ENCODE data around the gene RPL35. TPM values are rescaled to one million over a fixed set of nuclear protein-coding genes. Genes with fewer than 3 reads are reported as not detected.

The RPL35 gene
- total and polyA plus RNA-seq, 7 experiments from 2014 or later, result 1,415 to 2,135 (median 1,872) TPM

GRCh38 chr9:124871156-124871561 is 9.4 kb upstream of the RPL35 start:
- Mint-ChIP-seq H3K4me3 (peak overlapping the region; percentile 59 to 96 (median 93)), H3K36me3 (peaks cover 12 to 33% (median 16%) of the 10 kb centered on the region in 5 donors), H3K27ac (peak overlapping the region in 4 of 9 donors; percentile 48 to 97 (median 94)), H3K4me1 (peaks cover 29 to 58% (median 49%) of the 10 kb centered on the region in 7 donors), H3K27me3 (no peaks in the 10 kb centered on the region), H3K9me3 (peaks cover 0 to 3% (median 0%) of the 10 kb centered on the region in 11 donors)
- Histone ChIP-seq H3K4me3 (ENCODE audit: low read length) (peak overlapping the region; percentile 95), H3K4me1 (ENCODE audit: control insufficient read depth in 2 of 2, insufficient read depth in 2 of 2, low read length in 2 of 2) (peaks cover 29 to 57% of the 10 kb centered on the region in 2 donors), H3K36me3 (ENCODE audit: control insufficient read depth in 2 of 3, insufficient read depth in 3 of 3, low read length in 3 of 3) (peaks cover 14 to 52% (median 26%) of the 10 kb centered on the region in 3 experiments), H3K9me3 (ENCODE audit: control insufficient read depth in 2 of 3, low read length in 3 of 3) (no peaks in the 10 kb centered on the region), H3K27ac (ENCODE audit: low read depth, low read length) (peak overlapping the region; percentile 12), H3K27me3 (ENCODE audit: control insufficient read depth in 2 of 2, insufficient read depth in 2 of 2, low read length in 2 of 2) (no peaks in the 10 kb centered on the region)
- ATAC-seq (no peak), DNase-seq (no peak)
- ChIA-PET POLR2A (interaction anchor here (0.7 to 1.2 kb wide), 2 partner anchors 100 to 104 kb away, joined by 4 read pairs; partner anchors contain the start of gene NR6A1), CTCF (no interaction called here)
- intact Hi-C loops (cut with micrococcal nuclease), result loop anchor here in 1 of 2 donors (2.0 to 5.0 kb wide), 2 partner anchors 24 to 876 kb away; partner anchors contain the start of gene PBX3

- ATAC-seq, result no peak
- H3K36me3 ChIP-seq (ENCODE audit: control insufficient read depth in 2 of 3, insufficient read depth in 3 of 3, low read length in 3 of 3), result peaks cover 11 to 48% (median 23%) of the 10 kb centered on the region in 3 experiments
Measured at GRCh38 chr9:124870723-124871122, 9.0 kb upstream of the RPL35 start.

GRCh38 chr9:124869986-124870560 is 8.3 kb upstream of the RPL35 start:
- peak overlapping the region; percentile 87 for H3K27ac ChIP-seq (ENCODE audit: low read depth, low read length)
- H3K27me3 Mint-ChIP-seq, result no peaks in the 10 kb centered on the region
- H3K27me3 ChIP-seq (ENCODE audit: control insufficient read depth in 2 of 2, insufficient read depth in 2 of 2, low read length in 2 of 2), result no peaks in the 10 kb centered on the region
- ATAC-seq, result peak; percentile 59
- DNase-seq, result peak; percentile 43 to 86 (median 72)
- H3K9me3 Mint-ChIP-seq, result peaks cover 0 to 4% (median 0%) of the 10 kb centered on the region in 11 donors
- H3K9me3 ChIP-seq (ENCODE audit: control insufficient read depth in 2 of 3, low read length in 3 of 3), result no peaks in the 10 kb centered on the region
- H3K4me1 ChIP-seq (ENCODE audit: control insufficient read depth in 2 of 2, insufficient read depth in 2 of 2, low read length in 2 of 2), result peaks cover 29 to 51% of the 10 kb centered on the region in 2 donors
- peak overlapping the region; percentile 95 for H3K4me3 ChIP-seq (ENCODE audit: low read length)
- intact Hi-C loops (cut with micrococcal nuclease), result loop anchor here (1.0 to 10.0 kb wide), 14 partner anchors 8 to 1935 kb away; partner anchors contain the start of genes GOLGA1 (in 2 of the 2), HSPA5 (in 2 of the 2), WDR38 (in 2 of the 2) and ARPC5L (in 1 of the 2)
- H3K27ac Mint-ChIP-seq, result peak overlapping the region; percentile 83 to 97 (median 94)
- H3K4me3 Mint-ChIP-seq, result peak overlapping the region; percentile 87 to 96 (median 93)
- H3K36me3 ChIP-seq (ENCODE audit: control insufficient read depth in 2 of 3, insufficient read depth in 3 of 3, low read length in 3 of 3), result peaks cover 4 to 41% (median 16%) of the 10 kb centered on the region in 3 experiments
- peaks cover 26 to 58% (median 47%) of the 10 kb centered on the region in 7 donors for H3K4me1 Mint-ChIP-seq
- H3K36me3 Mint-ChIP-seq, result peaks cover 10 to 28% (median 16%) of the 10 kb centered on the region in 5 donors
- ChIA-PET POLR2A (interaction anchor here (1.0 to 2.4 kb wide), 4 partner anchors 9 to 391 kb away, joined by 3 to 12 read pairs (median 4); partner anchors contain the start of genes ARPC5L, GAPVD1 and RPL35), CTCF (interaction anchor here (0.5 to 1.2 kb wide), 3 partner anchors 14 to 18 kb away, joined by 3 read pairs; partner anchors contain the start of gene WDR38)

More at GRCh38 chr9:124870723-124871122, 9.0 kb upstream of the RPL35 start:
- peaks cover 0 to 4% (median 0%) of the 10 kb centered on the region in 11 donors for H3K9me3 Mint-ChIP-seq
- Histone ChIP-seq H3K4me1 (ENCODE audit: control insufficient read depth in 2 of 2, insufficient read depth in 2 of 2, low read length in 2 of 2) (peaks cover 29 to 57% of the 10 kb centered on the region in 2 donors), H3K27ac (ENCODE audit: low read depth, low read length) (peak overlapping the region; percentile 87), H3K27me3 (ENCODE audit: control insufficient read depth in 2 of 2, insufficient read depth in 2 of 2, low read length in 2 of 2) (no peaks in the 10 kb centered on the region), H3K9me3 (ENCODE audit: control insufficient read depth in 2 of 3, low read length in 3 of 3) (no peaks in the 10 kb centered on the region), H3K4me3 (ENCODE audit: low read length) (peak overlapping the region; percentile 95)
- ChIA-PET POLR2A (interaction anchor here (1.0 kb wide), 1 partner anchor 10 kb away, joined by 4 read pairs; no protein-coding TSS in a partner anchor), CTCF (interaction anchor here (1.0 kb wide), 1 partner anchor 18 kb away, joined by 3 read pairs; no protein-coding TSS in a partner anchor)
- peak overlapping the region in 8 of 9 donors; percentile 83 to 97 (median 93) for H3K27ac Mint-ChIP-seq
- peak in 1 of 9 donors; percentile 36 for DNase-seq
- intact Hi-C loops (cut with micrococcal nuclease), result loop anchor here in 1 of 2 donors (1.0 to 5.0 kb wide), 6 partner anchors 8 to 877 kb away; partner anchors contain the start of genes ARPC5L, HSPA5, PBX3 and SCAI
- H3K4me3 Mint-ChIP-seq, result peak overlapping the region; percentile 87 to 96 (median 93)
- H3K27me3 Mint-ChIP-seq, result no peaks in the 10 kb centered on the region
- H3K4me1 Mint-ChIP-seq, result peaks cover 29 to 58% (median 49%) of the 10 kb centered on the region in 7 donors
- H3K36me3 Mint-ChIP-seq, result peaks cover 12 to 33% (median 16%) of the 10 kb centered on the region in 5 donors

GRCh38 chr9:124869466-124869985 is 7.8 kb upstream of the RPL35 start:
- Mint-ChIP-seq H3K4me3 (peak overlapping the region; percentile 87 to 96 (median 93)), H3K27me3 (no peaks in the 10 kb centered on the region), H3K27ac (peak overlapping the region; percentile 83 to 97 (median 94)), H3K9me3 (peaks cover 0 to 4% (median 0%) of the 10 kb centered on the region in 11 donors), H3K4me1 (peaks cover 20 to 54% (median 45%) of the 10 kb centered on the region in 7 donors), H3K36me3 (peaks cover 5 to 22% (median 13%) of the 10 kb centered on the region in 5 donors)
- ChIA-PET POLR2A (interaction anchor here (0.9 to 2.4 kb wide), 6 partner anchors 8 to 392 kb away, joined by 3 to 12 read pairs (median 3); partner anchors contain the start of genes ARPC5L, GAPVD1, GOLGA1 and RPL35), CTCF (interaction anchor here (0.5 to 1.2 kb wide), 2 partner anchors 14 to 16 kb away, joined by 3 read pairs; partner anchors contain the start of gene WDR38)
- DNase-seq (peak in 7 of 9 donors; percentile 30 to 56 (median 39)), ATAC-seq (peak; percentile 15)
- Histone ChIP-seq H3K27me3 (ENCODE audit: control insufficient read depth in 2 of 2, insufficient read depth in 2 of 2, low read length in 2 of 2) (no peaks in the 10 kb centered on the region), H3K36me3 (ENCODE audit: control insufficient read depth in 2 of 3, insufficient read depth in 3 of 3, low read length in 3 of 3) (peaks cover 0 to 36% (median 11%) of the 10 kb centered on the region in 3 experiments), H3K27ac (ENCODE audit: low read depth, low read length) (peak overlapping the region; percentile 87), H3K4me1 (ENCODE audit: control insufficient read depth in 2 of 2, insufficient read depth in 2 of 2, low read length in 2 of 2) (peaks cover 29 to 46% of the 10 kb centered on the region in 2 donors), H3K4me3 (ENCODE audit: low read length) (peak overlapping the region; percentile 95), H3K9me3 (ENCODE audit: control insufficient read depth in 2 of 3, low read length in 3 of 3) (no peaks in the 10 kb centered on the region)
- intact Hi-C loops (cut with micrococcal nuclease), result loop anchor here (1.0 to 10.0 kb wide), 10 partner anchors 8 to 1935 kb away; partner anchors contain the start of genes GOLGA1 (in 2 of the 2), HSPA5 (in 1 of the 2), NR6A1 (in 1 of the 2) and PPP6C (in 1 of the 2)

GRCh38 chr9:124868511-124869465 is 7.0 kb upstream of the RPL35 start:
- intact Hi-C loops (cut with micrococcal nuclease), result loop anchor here (1.0 to 10.0 kb wide), 10 partner anchors 7 to 1936 kb away; partner anchors contain the start of genes GOLGA1 (in 2 of the 2), HSPA5 (in 1 of the 2), NR6A1 (in 1 of the 2) and PPP6C (in 1 of the 2)
- Mint-ChIP-seq H3K27me3 (no peaks in the 10 kb centered on the region), H3K4me1 (peaks cover 20 to 55% (median 47%) of the 10 kb centered on the region in 7 donors), H3K27ac (peak overlapping the region; percentile 82 to 98 (median 89)), H3K36me3 (peaks cover 5 to 19% (median 13%) of the 10 kb centered on the region in 5 donors), H3K4me3 (peak overlapping the region; percentile 87 to 96 (median 93)), H3K9me3 (peaks cover 0 to 4% (median 0%) of the 10 kb centered on the region in 11 donors)
- POLR2A ChIA-PET, result interaction anchor here (0.6 to 2.4 kb wide), 8 partner anchors 8 to 393 kb away, joined by 3 to 12 read pairs (median 3); partner anchors contain the start of genes ARPC5L, GAPVD1, GOLGA1 and RPL35
- peak; percentile 89 for ATAC-seq
- DNase-seq, result peak; percentile 84 to 99 (median 91)
- CTCF ChIA-PET, result interaction anchor here (1.2 kb wide), 1 partner anchor 13 kb away, joined by 3 read pairs; no protein-coding TSS in a partner anchor
- H3K4me3 ChIP-seq (ENCODE audit: low read length), result peak overlapping the region; percentile 95
- no peaks in the 10 kb centered on the region for H3K9me3 ChIP-seq (ENCODE audit: control insufficient read depth in 2 of 3, low read length in 3 of 3)
- H3K36me3 ChIP-seq (ENCODE audit: control insufficient read depth in 2 of 3, insufficient read depth in 3 of 3, low read length in 3 of 3), result peaks cover 0 to 29% (median 10%) of the 10 kb centered on the region in 3 experiments
- H3K27me3 ChIP-seq (ENCODE audit: control insufficient read depth in 2 of 2, insufficient read depth in 2 of 2, low read length in 2 of 2), result no peaks in the 10 kb centered on the region
- H3K27ac ChIP-seq (ENCODE audit: low read depth, low read length), result peak overlapping the region; percentile 87
- H3K4me1 ChIP-seq (ENCODE audit: control insufficient read depth in 2 of 2, insufficient read depth in 2 of 2, low read length in 2 of 2), result peaks cover 29 to 39% of the 10 kb centered on the region in 2 donors
